GM08714 (cell line): ENCODE data around the gene EIF4G2.
"Not testable (repeated sequence)": the region's sequence is repeated elsewhere in the genome, so short reads cannot be mapped to it uniquely, and the experiment has no call there.

Source experiments
- H3K4me3 ChIP-seq: fragments of 200-500 bp; sonication (Bioruptor generic); 2 replicates; pipeline ENCODE4 v1.5.1; 2014; ENCODE audit warnings: mild to moderate bottlenecking, low read length, inconsistent platforms
- ZNF274 ChIP-seq: IDR thresholded peaks from 2 replicates; pipeline ENCODE4 v1.6.1; 2012; ENCODE audit warnings: mild to moderate bottlenecking, low read depth, low read length

EIF4G2 gene

DNA sequence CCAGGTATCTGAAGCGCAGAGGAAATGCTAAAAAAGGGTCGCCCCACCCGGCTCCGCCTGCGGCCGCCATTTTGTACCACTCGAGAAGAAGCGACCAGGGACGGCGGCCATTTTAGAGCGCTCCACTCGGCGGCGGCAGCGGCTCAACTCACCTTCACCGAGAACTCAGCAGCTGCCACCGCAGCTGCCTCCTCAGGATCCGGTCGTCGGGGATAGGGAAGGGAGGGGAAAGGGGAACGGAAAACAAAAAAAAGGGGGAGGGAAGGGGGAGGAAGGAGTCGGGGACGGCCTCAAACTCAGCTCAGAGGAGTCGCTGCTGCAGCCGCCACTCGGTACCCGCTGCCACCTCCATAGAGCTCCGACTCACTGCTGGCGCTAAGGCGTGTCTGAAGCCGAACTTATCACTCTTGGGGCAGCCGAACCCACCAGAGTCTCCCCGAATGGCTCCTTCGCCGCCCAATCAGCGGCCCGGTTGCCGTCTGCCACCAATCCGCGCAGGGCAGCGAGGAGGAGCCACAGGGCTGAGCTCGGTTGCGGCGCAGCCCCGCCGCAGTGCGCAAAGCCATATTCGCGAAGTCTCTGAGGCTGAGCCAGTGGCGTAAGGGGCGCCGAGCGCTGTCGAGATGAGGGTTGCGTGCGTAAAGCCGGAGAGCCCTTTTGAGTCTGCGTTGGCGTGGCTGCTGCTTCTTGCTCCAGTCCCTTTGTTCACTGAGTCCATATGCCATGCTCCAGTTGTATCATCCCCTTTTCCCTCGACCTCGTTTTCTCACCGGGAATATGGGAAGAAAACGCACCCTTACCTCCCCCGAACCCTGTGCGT, at the start of gene EIF4G2:
Gene EIF4G2 (minus strand): TSS at position 374 of the 820 bp plus-strand sequence.
- H3K4me3 ChIP-seq, result peak within 1 kb of the TSS; percentile 99
- TF ChIP-seq ZNF274, result no peak

DNA sequence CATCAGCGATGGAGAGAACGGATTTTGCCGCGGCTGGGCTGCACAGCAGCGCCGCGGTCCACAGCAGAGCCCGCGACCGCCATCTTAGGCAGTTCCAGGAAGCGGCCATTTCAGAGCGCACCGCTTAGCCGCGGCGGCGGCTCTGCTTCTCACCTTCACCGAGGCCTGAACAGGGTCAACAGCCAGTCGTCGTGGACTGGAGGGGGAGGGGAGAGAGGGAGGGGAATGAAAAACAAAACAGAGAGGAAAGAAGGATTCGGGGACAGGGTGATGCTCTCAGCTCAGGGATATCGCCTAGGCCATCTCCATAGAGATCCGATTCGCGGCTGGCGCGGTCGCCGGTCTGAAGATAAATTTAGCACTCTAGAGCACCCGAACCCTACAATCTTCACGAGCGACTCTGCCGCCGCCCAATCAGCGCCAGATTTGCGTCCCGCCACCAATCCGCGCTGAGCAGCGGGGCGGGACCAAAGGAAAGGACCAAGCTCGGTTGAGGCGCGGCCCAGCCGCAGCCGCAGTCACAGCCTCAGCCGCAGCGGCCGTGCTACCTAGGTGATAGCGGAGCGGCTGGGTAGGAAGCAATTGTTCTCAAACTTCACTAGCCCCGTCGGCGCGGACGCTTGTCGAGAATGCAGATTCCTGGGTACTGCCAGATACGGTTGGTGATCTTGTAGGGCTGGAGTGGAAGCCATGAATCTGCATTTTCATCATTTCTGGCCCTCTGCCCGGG, 49.1 kb upstream of the EIF4G2 start, which contains the start of gene ZBED5:
Gene ZBED5 (minus strand): TSS at position 345 of the 730 bp plus-strand sequence. CDS start 3,108 bp downstream, outside the sequence.
- peak within 1 kb of the TSS; percentile 100 for H3K4me3 ChIP-seq
- TF ChIP-seq ZNF274, result no peak

DNA sequence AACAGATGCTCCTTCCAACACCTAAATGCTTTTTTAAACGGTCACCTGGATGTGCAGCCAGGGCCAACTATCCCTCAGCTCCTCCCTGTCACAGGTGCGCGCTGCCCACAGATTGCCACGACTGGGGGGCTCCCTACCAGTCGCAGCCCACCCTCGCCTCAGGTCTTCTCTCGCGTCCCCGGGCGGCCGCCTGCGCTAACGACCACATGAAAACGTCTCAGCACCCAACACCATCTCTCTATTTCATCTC, 48.7 kb upstream of the EIF4G2 start:
- no peak for TF ChIP-seq ZNF274
- H3K4me3 ChIP-seq, result peak overlapping the region; percentile 100

DNA sequence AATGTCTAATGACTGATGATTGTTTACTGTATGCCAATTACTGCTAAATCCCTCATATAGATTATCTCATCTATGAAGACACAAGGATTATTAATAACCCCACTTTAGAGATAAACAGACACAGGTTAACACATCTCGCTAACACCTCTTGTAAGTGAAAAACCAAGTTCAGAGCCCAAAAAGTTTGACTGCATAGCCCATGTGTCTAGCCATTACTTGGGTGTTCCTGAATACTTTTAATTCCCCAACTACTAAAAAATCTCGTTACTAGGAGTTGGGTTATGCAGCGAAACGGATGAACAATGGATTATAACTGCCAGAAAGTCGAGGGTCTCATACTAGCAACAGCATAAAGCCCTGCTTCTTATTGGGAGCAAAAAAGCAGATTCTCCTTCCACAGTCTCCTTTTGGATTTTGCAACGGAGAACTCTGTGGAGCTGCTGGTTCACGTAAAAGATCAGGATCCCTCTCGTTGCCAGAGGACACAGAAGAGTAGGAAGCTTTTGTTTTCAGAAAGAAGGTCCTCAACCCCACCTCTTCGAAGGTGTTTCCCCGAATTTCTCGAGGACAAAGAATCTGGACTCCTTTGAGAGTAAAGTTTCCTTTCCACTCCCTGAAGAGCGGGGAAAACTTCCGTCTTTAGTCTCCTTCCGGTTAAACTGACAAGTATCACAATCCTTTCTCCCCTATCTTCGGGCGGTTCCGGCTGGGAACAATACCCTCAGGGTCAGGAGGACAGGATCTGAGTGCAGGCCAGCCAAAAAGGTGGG, 48.1 kb upstream of the EIF4G2 start:
- no peak for TF ChIP-seq ZNF274
- peak overlapping the region; percentile 100 for H3K4me3 ChIP-seq

DNA sequence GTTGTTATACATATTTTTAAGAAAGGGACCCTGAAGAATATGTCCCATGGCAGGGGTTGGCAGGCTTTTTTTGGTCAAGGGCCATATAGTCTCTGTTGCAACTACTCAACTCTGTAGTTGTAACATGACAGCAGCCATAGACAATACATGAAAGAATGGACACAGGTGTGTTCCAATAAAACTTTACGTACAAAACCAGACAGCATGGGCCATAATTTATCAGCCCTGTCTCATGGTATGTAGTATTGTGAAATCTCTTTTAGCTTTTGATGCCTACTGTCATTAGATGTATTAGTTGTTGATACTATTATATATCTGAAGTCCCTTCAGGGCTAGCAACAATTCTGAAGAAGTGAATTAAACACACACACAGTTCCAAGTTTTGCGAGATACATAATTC, 46.6 kb upstream of the EIF4G2 start:
- TF ChIP-seq ZNF274, result no peak
- no peak overlapping the region for H3K4me3 ChIP-seq

DNA sequence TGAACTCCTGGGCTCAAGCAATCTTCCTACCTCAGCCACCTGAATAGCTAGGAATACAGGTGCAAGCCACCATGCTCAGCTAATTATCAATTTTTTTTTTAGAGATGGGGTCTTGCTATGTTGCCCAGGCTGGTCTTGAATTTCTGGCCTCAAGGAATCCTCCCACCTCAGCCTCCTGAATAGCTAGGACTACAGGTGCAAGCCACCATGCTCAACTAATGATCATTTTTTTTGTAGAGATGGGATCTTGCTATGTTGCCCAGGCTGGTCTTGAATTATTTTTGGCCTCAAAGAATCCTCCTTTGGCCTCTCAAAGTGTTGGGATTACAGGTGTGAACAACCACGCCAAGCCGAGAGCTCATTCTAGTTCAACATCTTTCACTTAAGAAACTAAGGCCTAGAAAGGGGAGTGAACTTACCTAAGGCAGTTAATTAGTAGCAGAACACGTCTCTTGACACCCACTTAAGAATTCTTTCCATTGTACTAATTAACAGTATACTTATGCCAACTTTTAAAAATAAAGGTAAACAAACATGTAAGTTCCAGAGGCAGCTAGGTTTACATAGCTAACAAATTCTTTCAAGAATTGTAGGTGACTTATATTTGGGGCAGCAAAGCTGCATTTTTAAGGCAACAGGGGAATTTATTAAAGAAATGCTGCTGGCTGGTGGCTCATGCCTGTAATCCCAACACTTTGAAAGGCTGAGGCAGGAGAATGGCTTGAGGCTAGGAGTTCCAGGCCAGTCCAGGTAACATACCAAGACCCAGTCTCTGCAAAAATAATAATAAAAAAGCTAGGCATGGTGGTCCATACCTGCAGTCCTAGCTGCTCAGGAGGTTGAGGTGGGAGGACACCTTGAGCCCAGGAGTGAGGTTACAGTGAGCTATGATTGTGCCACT, 39.5 kb upstream of the EIF4G2 start:
- TF ChIP-seq ZNF274, result no peak
- H3K4me3 ChIP-seq, result no peak overlapping the region

DNA sequence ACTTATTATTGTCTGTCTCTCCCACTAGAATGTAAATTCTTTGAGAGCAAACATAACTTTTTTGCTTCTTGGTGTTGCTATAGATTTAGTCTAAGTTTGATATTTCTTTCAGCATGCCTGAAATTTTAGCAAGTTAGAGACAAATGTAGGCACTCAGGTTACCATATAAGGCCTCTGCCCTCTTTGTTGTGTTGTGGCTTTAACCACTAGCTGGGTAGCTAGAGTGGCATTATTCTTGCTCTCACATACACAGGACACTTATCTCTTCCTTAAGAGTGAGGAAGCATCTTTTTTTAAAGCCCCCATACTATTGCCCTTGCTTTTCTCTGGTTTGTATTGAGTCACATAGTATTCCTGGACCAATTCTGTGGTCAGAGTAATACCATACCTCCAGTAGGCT, 37.9 kb upstream of the EIF4G2 start:
- H3K4me3 ChIP-seq, result no peak overlapping the region

DNA sequence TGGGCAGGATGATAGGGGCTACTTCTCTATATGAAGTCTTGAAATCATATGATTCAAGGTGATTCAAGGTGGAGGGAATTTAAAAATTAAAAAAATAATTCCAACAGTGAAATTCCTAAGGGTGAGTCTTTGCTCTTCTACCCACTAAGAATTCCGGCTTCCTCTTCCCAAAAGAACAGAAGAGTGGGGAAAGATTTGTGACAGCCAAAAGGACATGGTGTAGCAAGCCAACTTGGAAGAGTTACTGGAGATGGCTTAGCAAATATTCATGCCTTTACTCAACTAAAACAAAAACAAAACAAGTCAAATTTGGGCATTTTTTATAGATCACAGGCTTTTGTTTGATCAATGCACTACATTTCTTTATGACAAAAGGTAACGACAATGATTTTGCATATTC, 36.9 kb upstream of the EIF4G2 start:
- no peak overlapping the region for H3K4me3 ChIP-seq
- no peak for TF ChIP-seq ZNF274

More for the DNA sequence above, 37.9 kb upstream of the EIF4G2 start:
- TF ChIP-seq ZNF274, result no peak

DNA sequence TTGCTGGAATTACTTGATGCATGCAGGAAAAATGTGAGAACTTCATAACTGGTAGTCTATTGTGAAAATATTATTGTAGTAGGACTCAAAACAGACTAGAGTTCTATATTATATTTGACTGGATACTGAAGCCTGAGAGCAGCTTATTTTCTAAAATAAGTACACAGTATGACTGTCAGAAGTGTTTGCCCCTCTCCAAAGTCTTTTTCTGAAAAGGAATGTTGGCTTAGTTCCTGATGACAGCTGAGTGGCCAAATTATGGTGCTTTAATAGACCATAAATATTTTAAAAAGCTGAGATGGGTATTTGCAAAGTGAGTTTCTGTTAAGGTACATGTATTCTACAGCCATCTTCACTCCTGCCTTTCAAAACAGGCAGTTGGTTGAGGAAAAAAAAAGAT, 36.1 kb upstream of the EIF4G2 start:
- TF ChIP-seq ZNF274, result no peak
- H3K4me3 ChIP-seq, result no peak overlapping the region

DNA sequence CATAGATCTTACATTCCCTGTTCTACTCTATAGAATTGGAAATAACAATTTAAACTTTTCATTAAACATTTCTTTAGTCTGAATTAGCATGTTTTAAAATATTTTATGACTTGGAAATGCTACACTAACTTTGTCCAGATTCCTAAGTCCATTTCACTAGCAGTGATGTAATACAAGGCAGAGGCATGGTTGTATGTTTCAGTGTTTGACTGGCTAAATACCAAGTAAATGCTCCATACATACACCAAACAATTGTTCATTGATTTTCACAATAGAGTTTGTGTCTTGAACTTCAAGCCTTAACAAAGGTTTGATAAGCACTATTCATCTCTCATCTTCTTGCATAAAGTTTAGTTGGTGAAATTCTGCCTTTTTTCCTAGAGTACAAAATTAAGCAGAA, 35.6 kb upstream of the EIF4G2 start:
- TF ChIP-seq ZNF274, result no peak
- H3K4me3 ChIP-seq, result no peak overlapping the region

DNA sequence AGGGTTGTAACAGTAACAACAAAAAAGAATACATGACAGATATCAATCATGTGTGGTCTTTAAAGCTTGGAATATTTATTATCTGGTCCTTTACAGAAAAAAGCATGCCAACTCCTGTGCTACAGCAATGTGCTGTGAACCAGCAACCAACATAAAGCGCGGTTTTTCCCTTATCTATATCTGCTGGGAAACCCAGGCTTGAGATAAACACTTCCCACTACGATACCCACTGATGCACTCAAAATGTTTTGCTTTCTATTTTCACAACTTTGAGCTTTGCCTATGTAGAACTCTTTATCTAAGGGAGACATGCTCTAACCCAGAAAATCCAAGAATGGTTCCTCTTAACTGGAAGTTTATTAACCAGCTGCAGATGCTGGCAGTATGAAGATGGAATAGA, 30.2 kb upstream of the EIF4G2 start:
- no peak overlapping the region for H3K4me3 ChIP-seq
- TF ChIP-seq ZNF274, result no peak

DNA sequence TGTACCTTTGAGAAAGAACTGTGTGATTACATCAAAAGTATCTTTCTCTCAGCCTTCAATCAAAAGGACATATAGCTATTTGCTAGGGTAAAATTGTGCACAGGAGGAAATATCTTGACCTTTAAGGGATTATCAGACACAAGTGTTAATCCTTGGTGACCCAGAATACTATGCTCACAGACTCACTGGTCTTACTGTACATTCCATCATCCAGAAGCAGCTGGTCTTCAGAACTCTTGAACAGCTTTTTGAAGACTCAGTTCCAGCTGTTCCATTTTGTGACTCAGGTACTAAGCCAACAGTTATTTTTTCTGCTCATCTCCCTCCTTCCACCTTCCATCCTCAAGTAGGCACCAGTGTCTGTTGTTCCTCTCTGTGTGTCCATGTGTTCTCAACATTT, 29.4 kb upstream of the EIF4G2 start:
- no peak overlapping the region for H3K4me3 ChIP-seq

DNA sequence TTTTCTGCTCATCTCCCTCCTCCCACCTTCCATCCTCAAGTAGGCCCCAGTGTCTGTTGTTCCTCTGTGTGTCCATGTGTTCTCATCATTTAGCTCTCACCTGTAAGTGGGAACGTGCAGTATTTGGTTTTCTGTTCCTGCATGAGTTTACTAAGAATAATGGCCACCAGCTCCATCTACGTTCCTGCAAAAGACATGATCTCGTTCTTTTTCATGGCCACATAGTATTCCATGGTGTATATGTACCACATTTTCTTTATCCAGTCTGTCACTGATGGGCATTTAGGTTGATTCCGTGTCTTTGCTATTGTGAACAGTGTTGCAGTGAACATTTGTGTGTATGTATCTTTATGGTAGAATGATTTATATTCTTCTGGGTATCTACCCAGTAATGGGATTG, 28.2 kb upstream of the EIF4G2 start:
- H3K4me3 ChIP-seq, result not testable (repeated sequence)

More for the DNA sequence above, 29.4 kb upstream of the EIF4G2 start:
- TF ChIP-seq ZNF274, result no peak

DNA sequence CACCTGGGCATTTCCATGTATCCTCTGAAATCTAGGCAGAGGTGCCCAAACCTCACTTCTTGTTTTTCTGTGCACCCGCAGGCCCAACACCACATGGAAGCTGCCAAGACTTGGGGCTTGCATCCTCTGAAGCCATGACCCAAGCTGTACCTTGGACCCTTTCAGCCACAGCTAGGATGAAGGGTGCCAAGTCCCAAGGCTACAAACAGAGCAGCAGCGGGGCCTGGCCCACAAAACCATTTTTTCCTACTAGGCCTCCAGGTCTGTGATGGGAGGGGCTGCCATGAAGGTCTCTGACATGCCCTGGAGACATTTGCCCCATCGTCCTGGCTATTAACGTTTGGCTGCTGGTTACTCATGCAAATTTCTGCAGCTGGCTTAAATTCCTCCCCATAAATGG, 20.4 kb upstream of the EIF4G2 start:
- no peak overlapping the region for H3K4me3 ChIP-seq
- no peak for TF ChIP-seq ZNF274
